Medulla oblongata (tissue), 1 donor: ENCODE data around the gene LIN28B.
A peak's percentile ranks its signal among the peaks of the same experiment; 100 is the strongest.
"Not testable (repeated sequence)": the region's sequence is repeated elsewhere in the genome, so short reads cannot be mapped to it uniquely, and the experiment has no call there.

Source experiments
- DNase-seq: peaks from one replicate; pipeline ENCODE4 v3.0.0-alpha.2; 2015; ENCODE audit errors: extremely low spot score

LIN28B gene, protein sequence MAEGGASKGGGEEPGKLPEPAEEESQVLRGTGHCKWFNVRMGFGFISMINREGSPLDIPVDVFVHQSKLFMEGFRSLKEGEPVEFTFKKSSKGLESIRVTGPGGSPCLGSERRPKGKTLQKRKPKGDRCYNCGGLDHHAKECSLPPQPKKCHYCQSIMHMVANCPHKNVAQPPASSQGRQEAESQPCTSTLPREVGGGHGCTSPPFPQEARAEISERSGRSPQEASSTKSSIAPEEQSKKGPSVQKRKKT

DNA sequence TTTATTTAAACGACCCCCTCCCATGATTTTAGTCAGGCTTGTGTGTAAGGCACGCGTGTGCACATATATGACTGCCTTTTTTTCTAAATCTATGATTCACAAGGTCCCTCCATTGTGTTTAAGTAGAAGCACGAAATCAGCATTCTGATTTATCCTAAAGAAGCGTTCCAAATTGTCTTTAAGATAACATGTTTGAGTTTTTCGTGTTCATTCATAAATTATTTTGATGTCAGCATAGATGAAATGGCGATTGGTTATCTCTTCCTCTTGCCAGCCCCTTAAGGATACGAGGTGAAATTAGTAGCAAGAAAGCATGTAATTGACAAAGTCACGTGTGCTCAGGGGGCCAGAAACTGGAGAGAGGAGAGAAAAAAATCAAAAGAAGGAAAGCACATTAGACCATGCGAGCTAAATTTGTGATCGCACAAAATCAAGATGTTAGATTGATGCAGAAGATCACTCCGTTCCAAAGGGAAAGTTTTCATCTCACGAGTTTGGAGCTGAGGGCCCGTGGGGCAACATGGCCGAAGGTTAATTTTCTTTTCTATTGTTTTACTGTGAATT lies at the start of gene LIN28B:
TSS of gene LIN28B (plus strand) at position 377 of the 564 bp plus-strand sequence. CDS start at position 521, 144 bp downstream.
- no peak for DNase-seq

DNA sequence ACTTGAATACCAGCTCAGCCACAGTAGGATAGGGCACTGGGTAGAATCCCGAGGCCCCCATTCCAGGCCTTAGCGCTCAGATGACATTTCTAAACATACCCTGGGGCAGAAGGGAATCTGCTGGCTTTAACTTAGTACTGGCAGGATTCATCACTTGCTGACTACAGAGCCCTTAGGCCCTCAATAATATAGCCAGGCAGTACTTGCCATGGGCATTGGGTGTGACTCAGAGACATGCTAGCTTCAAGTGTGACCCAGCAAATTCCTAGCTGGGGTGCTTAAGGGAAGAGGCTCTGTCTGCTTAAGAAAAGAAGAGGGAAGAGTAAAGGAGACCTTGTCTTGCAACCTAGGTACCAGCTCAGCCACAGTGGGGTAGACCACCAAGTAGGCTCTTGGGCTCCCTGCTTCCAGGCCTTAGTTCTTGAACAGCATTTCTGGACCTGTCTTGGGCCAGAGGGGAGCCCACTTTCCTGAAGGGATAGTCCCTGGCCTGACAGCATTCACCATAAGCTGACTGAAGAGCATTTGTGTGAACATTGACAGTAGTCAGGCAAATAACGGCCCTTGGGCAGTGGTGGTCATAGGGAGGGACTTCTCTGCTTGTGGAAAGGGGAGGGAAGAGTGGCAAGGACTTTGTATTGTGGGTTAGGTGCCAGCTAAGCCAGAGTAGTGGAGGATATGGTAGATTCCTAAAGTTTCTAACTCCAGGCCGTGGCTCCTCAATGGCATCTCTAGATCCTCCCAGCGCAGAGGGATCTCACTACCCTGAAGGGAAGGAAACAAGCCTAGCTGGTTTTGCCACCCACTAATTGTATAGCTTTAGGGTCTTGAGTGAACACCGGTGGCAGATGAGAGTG lies 48.6 kb upstream of the LIN28B start:
- DNase-seq, result no peak

DNA sequence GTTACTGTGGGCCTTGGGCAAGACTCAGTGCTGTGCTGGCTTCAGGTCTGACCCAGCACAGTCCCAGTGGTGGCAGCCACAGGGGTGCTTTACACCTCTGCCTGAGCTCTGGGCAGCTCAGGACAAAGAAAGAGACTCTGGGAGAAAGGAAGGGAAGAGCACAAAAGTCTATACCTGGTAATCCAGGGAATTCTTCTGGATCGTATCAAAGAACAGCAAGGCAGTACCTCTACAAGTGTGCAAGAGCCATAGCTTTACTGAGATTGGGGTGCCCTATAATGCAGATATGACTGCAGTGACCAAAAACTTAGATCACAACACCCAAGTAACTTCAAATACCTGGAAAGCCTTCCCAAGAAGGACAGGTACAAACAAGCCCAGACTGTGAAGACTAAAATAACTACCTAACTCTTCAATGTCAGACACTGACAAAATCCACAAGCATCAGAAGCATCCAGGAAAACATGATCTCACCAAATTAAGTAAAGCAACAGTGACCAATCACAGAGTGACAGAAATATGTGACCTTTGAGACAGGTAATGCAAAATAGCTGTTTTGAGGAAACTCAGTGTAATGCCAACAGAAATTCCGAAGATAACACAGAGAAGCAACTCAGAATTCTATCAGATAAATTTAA lies 47.9 kb upstream of the LIN28B start:
- DNase-seq, result no peak

DNA sequence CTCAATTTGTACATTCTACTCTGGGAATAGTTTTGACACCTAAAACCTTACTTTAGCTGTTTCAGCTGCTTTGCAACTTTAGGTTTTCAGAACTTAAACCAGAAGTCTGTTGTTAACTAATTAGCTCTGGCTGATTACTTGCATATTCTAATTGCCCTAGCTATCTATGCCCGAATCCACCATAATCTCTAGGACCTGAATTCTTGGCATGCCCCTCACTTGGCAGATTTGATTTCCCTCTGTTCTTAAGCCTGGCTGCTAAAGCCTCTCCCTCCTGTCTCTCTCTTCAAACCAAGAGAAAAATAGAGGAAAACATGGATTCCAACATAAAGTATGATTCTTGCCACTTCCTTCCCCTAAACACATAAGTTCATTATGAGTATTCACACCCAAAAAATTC lies 35.0 kb upstream of the LIN28B start:
- no peak for DNase-seq

DNA sequence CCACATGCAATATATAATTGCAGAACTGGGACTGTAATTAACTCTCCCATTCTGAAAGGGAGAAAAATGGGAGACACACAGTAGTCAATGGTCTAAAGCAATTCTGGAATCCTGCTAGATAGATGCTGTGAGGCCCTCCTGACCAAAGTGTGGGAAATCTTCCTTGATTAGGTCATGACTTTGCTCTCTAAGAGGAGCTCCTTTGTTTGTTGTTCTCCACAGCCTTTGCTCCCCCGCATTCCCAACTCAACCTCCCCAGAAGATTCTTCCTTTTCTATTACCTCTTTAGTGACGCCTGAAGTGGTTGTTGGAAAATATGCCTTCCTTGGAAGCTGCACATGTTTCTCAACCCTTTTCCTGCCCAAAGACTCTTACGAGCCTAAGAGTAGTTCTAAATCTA lies 28.8 kb upstream of the LIN28B start:
- no peak for DNase-seq

DNA sequence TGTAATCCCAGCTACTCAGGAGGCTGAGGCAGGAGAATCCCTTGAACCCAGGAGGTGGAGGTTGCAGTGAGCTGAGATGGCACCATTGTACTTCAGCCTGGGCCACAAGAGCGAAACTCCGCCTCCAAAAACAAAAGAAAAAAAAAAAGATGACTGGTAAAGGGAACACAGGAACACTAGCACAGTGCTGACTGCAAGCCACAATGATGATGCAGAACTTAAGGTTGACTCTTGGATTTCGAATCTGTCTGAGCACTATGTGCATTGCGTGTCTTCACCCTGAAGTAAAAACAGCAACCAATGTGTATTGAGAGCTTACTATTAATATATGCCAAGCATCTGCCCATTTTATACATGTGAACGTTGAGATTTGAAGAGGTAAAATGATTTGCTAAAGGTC lies 27.6 kb upstream of the LIN28B start:
- no peak for DNase-seq

DNA sequence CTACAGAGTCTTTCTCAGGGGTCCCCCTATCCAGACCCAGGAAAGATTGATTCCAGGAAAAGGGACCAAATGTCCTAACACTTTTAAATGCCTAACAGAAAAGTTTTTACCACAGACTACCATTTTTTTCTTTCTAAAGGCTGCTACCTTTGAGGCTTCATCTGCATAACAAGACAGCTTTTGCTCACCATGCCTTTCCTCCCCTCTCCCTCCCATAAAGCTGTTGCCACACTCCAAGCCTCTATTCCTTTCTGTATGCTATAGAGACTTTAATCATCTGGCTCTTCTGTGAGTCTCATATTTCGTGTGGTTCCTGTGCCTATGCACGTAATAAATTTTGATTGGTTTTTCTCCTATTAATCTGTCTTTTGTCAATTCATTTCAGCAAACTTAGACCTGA lies 26.0 kb upstream of the LIN28B start:
- no peak for DNase-seq

DNA sequence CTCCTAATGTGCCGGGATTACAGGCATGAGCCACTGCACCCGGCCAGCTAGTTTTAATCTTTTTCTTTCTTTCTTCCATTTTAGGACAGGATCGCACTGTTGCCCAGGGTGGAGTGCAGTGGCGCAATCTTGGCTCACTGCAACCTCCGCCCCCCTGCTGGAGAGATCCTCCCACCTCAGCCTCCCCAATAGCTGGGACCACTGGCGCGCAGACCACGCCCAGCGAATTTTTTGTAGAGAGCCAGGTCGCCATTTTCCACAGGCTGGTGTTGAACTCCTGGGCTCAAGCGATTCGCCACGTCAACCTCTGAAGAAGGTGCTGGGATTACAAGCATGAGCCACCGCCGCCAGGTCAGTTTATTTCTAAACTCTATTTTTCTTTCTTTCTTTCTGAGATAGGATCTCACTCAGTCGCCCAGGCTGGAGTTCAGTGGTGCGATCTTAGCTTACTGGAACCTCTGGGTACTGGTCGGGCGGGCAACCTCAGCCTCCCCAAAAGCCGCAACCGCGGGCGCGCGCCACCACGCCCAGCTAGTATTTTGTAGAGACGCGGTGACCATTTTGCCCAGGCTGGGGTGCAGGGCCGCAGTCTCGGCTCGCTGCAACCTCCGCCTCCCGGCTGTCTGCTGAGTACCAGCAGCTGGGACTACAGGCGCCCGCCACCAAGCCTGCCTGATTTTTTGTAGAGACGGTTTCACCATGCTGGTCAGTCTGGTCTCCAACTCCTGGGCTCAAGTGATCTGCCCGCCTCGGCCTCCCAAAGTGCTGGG lies 20.0 kb upstream of the LIN28B start:
- DNase-seq, result no peak

DNA sequence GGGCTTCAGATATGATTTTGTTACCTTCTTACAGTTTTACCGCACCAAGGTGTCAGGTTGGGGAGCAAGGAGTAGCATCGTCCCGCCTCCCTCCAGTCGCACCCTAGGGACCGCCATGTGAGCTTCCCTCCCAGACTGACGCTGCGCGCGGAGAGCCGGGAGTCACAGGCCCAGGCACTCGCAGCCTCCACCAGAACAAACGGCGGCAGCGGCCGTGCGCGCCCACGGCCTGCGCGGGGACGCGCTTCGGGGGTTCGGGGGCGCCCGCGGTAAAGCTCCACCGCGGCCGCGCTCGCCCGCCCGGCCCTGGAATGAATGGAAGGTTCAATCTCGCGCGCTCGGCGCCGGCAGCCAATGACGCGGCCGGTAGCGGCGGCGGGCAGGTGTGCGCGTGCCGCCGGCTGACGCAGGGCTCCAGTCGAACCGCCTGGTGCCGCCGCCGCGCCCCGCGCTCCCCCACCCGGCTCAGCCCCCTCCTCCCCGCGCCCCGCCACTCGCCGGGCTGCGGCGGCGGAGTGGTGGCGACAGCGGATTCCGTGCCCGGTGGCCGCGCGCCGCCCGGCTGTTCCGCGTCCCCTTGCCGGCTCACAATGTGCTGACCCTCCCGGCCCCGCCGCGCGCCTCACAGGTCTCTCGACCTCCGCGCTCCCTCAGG lies 16.5 kb upstream of the LIN28B start:
- DNase-seq, result no peak

DNA sequence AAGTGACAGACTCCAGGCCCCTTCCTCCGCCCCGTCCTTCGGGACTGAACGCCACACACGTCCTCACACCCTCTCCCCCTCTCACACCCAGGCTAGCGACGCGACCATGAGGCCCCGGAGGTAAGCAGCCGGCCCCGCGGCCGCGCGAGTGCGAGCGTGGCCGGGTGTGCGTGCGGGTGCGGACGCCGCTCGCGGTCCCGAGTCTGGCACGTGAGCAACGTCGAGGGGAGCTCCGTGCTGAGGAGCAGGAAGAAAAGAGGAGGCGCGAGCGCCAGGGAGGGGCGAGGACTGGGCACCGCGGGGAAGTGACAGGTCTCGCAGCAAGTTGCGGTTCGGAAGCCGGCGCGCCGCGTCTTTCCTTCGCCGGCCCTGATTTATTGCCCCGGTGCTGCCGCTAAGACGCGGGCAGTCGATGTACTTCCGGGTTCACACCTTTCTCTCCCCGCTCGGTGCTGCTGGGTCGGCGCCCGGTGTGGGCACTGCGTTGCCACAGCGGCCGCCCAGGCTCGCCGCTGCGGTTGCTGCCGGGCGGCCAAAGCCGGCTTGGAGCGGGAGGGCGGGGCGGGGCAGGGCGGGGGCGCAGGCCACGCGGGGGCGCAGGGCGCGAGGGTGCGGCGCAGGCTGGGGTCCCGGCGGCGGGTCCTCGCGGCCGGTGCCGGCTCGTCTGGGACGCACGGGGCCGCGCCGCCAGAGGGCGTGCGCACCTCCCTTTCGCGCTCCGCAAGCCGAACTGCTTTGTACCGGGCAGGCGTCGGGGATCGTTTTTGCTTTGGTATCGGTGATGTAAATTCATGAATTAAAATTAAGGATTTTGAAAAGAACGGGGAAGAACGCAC lies 15.8 kb upstream of the LIN28B start:
- DNase-seq, result peak; percentile 15

DNA sequence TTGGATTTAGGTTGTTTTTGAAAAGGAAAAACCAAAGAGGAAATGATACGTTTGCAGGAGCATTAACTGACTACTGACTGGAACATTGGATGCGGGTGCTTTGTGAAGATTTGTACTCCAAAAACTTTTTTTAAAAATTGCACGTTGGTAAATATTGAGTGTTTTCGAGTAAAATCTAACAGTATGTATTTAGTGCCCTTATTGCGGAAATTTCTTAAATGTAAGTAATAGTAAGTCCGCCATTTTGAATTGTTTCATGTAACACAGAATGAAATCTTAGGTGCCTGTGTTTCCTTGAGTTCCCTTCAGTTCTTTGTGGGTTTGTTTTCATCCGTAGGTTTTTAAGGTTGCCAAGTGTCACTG lies 15.2 kb upstream of the LIN28B start:
- no peak for DNase-seq

DNA sequence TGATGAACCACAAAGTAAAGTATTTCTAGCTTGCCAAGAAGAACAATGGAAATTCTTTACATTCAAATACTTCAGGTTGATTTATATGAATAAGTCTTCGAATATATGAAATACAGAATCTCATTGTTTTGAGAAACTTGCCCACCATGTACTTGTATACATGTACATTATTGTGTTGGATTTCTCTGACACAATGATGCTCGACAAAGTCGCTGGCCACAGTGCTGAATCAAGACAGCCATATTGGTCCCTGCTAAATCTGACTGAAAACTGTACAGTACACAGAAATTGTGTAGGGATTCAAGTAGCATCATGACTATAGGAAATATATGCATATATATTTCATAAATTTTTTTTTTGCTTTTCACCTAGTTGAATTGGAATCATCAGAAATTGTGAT lies 13.1 kb upstream of the LIN28B start:
- no peak for DNase-seq

DNA sequence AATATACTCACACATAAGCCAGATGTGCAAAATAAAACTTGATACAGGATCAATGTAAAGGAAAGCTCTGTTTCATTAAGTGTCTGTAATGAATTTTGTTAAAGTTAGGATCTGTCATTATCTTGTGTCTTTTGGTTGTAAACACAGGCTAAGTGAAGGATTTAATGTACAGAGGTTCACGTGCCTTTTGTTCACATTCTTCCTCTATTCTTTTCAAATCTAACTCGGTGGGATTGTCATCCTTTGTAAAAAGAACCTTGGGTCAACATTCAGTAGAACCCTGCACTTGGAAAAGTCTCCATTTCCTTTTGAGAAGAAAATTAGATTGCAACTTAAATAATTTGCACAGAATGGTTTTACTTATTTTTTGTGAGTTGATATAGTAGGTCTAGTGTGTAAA lies 7.7 kb upstream of the LIN28B start:
- no peak for DNase-seq

DNA sequence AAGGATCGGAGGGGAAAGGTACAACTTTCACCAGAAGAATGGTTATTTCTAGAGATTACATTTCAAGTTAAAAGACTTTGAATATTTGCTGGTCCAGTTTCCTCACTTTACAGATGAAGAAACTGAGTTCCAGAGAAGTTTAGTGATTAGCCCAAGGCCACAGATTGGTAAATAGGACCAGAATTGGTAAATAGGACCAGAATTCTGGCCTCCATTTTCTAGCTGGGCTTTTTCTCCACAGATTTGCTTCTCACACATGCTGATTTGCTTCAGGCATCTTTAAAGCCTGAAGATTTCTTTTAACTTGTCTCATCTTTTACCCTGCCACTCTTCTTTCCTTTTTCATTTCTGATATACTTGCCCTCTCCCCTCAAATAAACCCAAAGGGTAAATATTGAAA lies 5.2 kb upstream of the LIN28B start:
- DNase-seq, result no peak

DNA sequence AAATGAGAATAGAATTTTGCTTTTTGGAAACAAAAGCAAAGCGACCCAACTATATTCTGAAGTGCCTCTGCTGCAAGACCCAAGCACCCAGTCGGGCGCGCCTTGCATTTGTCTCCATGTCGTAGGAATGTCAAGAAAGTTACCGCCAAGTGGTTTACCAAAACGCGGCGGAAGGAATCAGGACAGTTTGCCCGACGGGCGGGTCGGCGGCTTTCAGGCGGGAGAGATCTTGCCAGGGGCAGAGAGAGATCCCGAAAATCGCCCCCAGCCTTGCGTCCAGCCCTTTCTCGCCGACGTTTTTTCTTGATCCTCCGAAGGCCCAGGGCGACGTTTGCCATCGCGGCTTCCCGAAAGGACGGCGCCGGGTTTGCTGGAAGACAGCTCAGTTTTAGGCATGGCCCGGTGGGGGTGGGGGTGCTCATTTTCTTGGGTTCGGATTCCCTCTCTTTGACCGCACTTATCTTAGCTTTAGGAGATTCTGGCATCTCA lies 4.0 kb upstream of the LIN28B start:
- no peak for DNase-seq

DNA sequence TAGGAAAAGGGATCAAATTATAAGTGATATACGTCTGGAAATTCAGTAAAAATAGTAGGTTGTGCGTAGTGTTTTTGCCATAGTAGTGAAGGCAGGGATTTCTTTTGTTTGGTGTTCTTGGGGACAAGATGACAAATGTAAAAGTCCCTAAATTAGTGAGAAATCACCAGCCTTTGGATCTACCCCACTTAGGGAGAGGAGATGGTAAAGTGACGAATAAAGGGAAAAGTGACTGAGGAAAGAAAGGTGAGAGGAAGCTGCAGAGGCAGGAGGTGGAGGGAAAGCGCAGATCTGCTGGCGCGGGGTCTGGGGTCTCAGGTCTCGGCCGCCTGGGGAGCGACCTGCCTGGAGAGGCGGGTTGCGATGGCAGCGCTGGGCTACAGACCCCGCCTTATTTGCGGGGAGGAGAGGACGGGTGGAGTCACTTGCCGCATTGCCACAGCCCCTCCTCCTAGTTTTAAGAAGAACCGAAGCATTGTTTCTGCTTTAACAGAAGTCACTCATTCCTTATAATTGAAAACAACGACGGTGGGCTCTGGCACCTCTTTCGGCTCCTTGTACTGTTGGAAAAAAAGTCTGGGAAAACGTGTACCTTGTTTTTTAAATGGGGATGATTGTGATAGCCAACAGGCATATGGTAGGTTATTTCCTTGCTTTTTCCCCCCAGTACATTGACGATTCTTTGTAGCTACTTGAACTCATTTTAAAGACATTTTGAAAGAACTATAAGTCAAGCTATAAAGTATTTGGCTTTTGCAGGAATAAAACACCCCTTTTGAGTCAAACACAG lies 3.3 kb upstream of the LIN28B start:
- DNase-seq, result not testable (repeated sequence)

DNA sequence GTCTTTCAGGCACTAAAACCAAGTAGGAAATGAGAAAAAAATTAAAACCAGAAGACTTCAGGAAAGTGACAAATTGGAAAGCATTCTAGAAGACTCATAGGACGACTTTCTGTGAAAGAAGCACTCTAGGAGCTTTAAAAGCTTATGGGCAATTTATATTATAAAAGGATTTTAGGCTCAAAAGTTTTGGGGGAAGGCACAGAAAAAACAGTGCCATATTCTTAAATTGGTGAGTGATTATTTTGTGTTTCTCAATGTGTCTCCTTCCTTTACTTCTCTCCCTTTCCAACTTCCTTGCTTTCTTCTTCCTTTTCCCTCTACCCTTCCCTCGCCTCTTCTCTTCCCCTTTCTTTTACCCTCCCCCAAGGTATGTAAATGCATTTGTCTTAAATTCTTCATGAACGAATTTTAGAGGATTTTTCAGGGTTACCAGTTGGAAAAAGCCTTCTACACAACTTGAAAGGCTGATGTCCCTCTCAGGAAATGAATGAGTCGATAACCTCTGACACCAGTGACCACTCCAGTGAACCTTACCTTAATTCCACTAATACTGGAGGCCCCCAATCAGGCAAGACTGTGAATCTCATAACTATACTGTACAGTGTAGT lies 2.6 kb upstream of the LIN28B start:
- DNase-seq, result no peak

DNA sequence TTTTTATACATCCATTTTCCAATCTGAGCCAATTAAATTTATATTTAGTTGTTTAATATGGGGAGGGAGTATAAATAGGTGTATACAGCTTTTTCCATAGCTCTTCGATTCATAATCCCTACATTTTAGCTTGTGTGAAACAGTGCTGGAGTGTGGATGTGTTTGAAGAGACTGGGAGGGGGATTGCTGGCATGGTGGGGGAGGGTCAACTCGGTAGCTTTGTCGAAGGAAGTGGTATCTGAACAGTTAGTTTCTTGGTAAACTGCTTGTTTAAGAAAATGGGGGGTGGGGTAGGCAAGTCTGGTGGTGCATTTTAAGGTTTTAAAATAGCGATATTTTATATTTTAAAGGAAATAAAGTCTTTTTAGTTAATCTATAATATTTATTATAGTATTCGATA lies 1.4 kb upstream of the LIN28B start:
- no peak for DNase-seq
